ENCODE measurements around the gene ENDOU.

DNA sequence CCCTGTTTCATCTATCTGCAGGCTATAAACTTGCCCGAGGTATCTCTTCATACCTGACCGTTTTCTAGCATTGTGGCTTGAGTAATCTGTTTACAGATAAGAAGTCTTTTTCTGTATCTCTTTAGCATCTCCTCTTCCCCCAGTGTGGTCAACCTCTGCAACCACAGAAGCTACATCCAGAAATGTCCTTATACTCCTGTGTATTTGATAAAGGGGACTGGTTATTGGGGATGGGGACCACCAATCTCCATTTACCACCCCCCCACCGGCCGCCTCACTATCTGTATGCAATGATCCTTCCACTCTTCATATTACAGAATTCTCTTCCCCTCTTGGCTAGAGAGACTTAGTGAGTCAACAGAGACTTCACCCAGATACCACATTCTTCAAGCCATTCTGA, 16.1 kb downstream of the ENDOU start:
- TF ChIP-seq PHF8 (IDR thresholded peaks at IDR 0.05; ENCODE audit: borderline replicate concordance, low read depth), result no peak
- TF ChIP-seq, protein P1, sequence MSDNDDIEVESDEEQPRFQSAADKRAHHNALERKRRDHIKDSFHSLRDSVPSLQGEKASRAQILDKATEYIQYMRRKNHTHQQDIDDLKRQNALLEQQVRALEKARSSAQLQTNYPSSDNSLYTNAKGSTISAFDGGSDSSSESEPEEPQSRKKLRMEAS (IDR thresholded peaks at IDR 0.05), result no peak
- TF ChIP-seq FOSL2 (IDR thresholded peaks at IDR 0.05), result no peak
- TF ChIP-seq FOSL2 (CRISPR knock-in tag; IDR thresholded peaks at IDR 0.05), result no peak

Data from A549 (cell line).